H1 (cell line): ENCODE results near the gene SENP1. TPM values are rescaled to one million over a fixed set of nuclear protein-coding genes. Genes with fewer than 3 reads are reported as not detected.

Source experiments
- CTCF ChIA-PET: fragments of 300-600 bp; sonication (Branson Sonifier 250); formaldehyde crosslinking; loops from one replicate; lab custom pipeline; 2021; ENCODE audit not compliant: partially characterized antibody; lab: Charles Lee
- POLR2A ChIA-PET: fragments of 300-600 bp; sonication (Branson Sonifier 250); formaldehyde crosslinking; loops from one replicate; lab custom pipeline; 2021; ENCODE audit warnings: inconsistent platforms; ENCODE audit not compliant: partially characterized antibody; lab: Charles Lee
- DNase-seq, 2 experiments: peaks; one replicate each; pipeline versions ENCODE4 v3.0.0 to v3.0.0-alpha.2; 2010 to 2022; ENCODE audit warnings: low spot score in 2 of 2, low read depth in 1 of 2, mixed read lengths in 1 of 2
- FAIRE-seq: peaks from 2 replicates; lab custom pipeline; 2011; peaks lifted over from hg19 to GRCh38; lab: Jason Lieb, UNC
- H2AFZ ChIP-seq: 2 replicates; pipeline ENCODE4 v1.8.1; 2012; ENCODE audit warnings: low read length, inconsistent platforms
- H2AK5ac ChIP-seq: 2 replicates; pipeline ENCODE4 v1.6.1; 2013; ENCODE audit warnings: low read depth, low read length
- H2BK120ac ChIP-seq: replicated peaks from 2 replicates; pipeline ENCODE3; 2013; ENCODE audit warnings: low read depth, low read length, inconsistent platforms
- H2BK12ac ChIP-seq: 2 replicates; pipeline ENCODE4 v1.6.1; 2013; ENCODE audit warnings: low read depth, low read length
- H2BK15ac ChIP-seq: 2 replicates; pipeline ENCODE4 v1.6.1; 2013; ENCODE audit warnings: low read length
- H2BK20ac ChIP-seq: 2 replicates; pipeline ENCODE4 v1.6.1; 2013; ENCODE audit warnings: low read length
- H2BK5ac ChIP-seq: 2 replicates; pipeline ENCODE4 v1.6.1; 2013; ENCODE audit warnings: low read depth, low read length
- H3K14ac ChIP-seq: 2 replicates; pipeline ENCODE4 v1.6.1; 2013; ENCODE audit warnings: inconsistent platforms; ENCODE audit not compliant: insufficient read length
- H3K18ac ChIP-seq: 2 replicates; pipeline ENCODE4 v1.6.1; 2013; ENCODE audit warnings: low read length; ENCODE audit errors: extremely low read depth
- H3K23ac ChIP-seq: 2 replicates; pipeline ENCODE4 v1.6.1; 2013; ENCODE audit warnings: inconsistent platforms; ENCODE audit not compliant: insufficient read length
- H3K23me2 ChIP-seq: 2 replicates; pipeline ENCODE4 v1.6.1; 2013; ENCODE audit warnings: low read depth, low read length
- H3K27ac ChIP-seq: 2 replicates; pipeline ENCODE4 v1.6.1; 2011; ENCODE audit warnings: low read depth, low read length, inconsistent platforms
- H3K27me3 ChIP-seq, 4 experiments: replicated peaks in 1 of 4; 1 replicate in 1 of 4; 2 replicates in 3 of 4; pipeline versions ENCODE4 v1.6.1 to v1.8.1; 2011 to 2013; ENCODE audit warnings: low read length in 3 of 4, mild to moderate bottlenecking in 3 of 4, inconsistent platforms in 2 of 4, mixed read lengths in 2 of 4, moderate library complexity in 1 of 4; ENCODE audit not compliant: control insufficient read depth in 3 of 4, insufficient read depth in 3 of 4; ENCODE audit errors: extremely low read depth in 1 of 4
- H3K36me3 ChIP-seq, 4 experiments: 2 replicates each; pipeline versions ENCODE4 v1.6.1 to v1.8.1; 2011 to 2013; ENCODE audit warnings: mild to moderate bottlenecking in 4 of 4, low read length in 3 of 4, moderate library complexity in 2 of 4, control low read depth in 1 of 4, inconsistent platforms in 1 of 4; ENCODE audit not compliant: insufficient read depth in 4 of 4, control insufficient read depth in 2 of 4
- H3K4ac ChIP-seq: replicated peaks from 2 replicates; pipeline ENCODE3; 2013; ENCODE audit warnings: low read length, low read depth, mixed read lengths, inconsistent platforms; ENCODE audit not compliant: insufficient read length
- H3K4me1 ChIP-seq, 4 experiments: replicated peaks in 1 of 4; 1 replicate in 1 of 4; 2 replicates in 3 of 4; pipeline versions ENCODE4 v1.6.1 to v1.8.1; 2011 to 2013; ENCODE audit warnings: low read length in 3 of 4, inconsistent platforms in 2 of 4, mixed read lengths in 1 of 4; ENCODE audit not compliant: insufficient read depth in 4 of 4, control insufficient read depth in 3 of 4
- H3K4me2 ChIP-seq, 2 experiments: 2 replicates each; pipeline versions ENCODE4 v1.6.1 to v1.8.1; 2011 to 2013; ENCODE audit warnings: low read depth in 2 of 2, low read length in 2 of 2, control low read depth in 1 of 2, inconsistent platforms in 1 of 2, mild to moderate bottlenecking in 1 of 2; ENCODE audit not compliant: insufficient read depth in 1 of 2
- H3K4me3 ChIP-seq, 4 experiments: fragments of 200-600, 300-600 bp in 1 of 4; sonication (generic), shearing (Covaris generic), sonication (Bioruptor Twin) in 1 of 4; 2 replicates each; pipeline versions ENCODE4 v1.5.1 to v1.8.1; 2011 to 2016; ENCODE audit warnings: low read length in 4 of 4, low read depth in 3 of 4, control low read depth in 2 of 4, inconsistent platforms in 2 of 4, mild to moderate bottlenecking in 2 of 4, mixed read lengths in 1 of 4, moderate library complexity in 1 of 4; ENCODE audit not compliant: insufficient read depth in 2 of 4; ENCODE audit errors: extremely low read depth in 1 of 4
- H3K56ac ChIP-seq: replicated peaks from 2 replicates; pipeline ENCODE3; 2013; ENCODE audit warnings: low read depth, mild to moderate bottlenecking, mixed read lengths, low read length, inconsistent platforms; ENCODE audit not compliant: insufficient read length
- H3K79me1 ChIP-seq: 2 replicates; pipeline ENCODE4 v1.6.1; 2013; ENCODE audit warnings: low read depth, low read length, control low read depth
- H3K79me2 ChIP-seq, 2 experiments: 2 replicates each; pipeline versions ENCODE4 v1.6.1 to v1.8.1; 2012 to 2013; ENCODE audit warnings: low read length in 2 of 2, mild to moderate bottlenecking in 2 of 2, inconsistent platforms in 1 of 2; ENCODE audit not compliant: insufficient read depth in 2 of 2, control insufficient read depth in 1 of 2
- H3K9ac ChIP-seq, 4 experiments: replicated peaks in 1 of 4; 1 replicate in 1 of 4; 2 replicates in 3 of 4; pipeline versions ENCODE4 v1.6.1 to v1.8.1; 2011 to 2013; ENCODE audit warnings: low read depth in 3 of 4, low read length in 3 of 4, control low read depth in 2 of 4, mild to moderate bottlenecking in 2 of 4, moderate library complexity in 2 of 4, inconsistent platforms in 1 of 4; ENCODE audit errors: extremely low read depth in 1 of 4
- H3K9me3 ChIP-seq, 2 experiments: 2 replicates each; pipeline versions ENCODE4 v1.6.1 to v1.8.1; 2012 to 2013; ENCODE audit warnings: mild to moderate bottlenecking in 2 of 2, moderate library complexity in 2 of 2, control low read depth in 1 of 2, inconsistent platforms in 1 of 2, low read depth in 1 of 2, low read length in 1 of 2, mixed read lengths in 1 of 2; ENCODE audit not compliant: insufficient read depth in 2 of 2
- H4K20me1 ChIP-seq, 2 experiments: replicated peaks in 1 of 2; 2 replicates each; pipeline versions ENCODE3 to v1.8.1; 2011 to 2013; ENCODE audit warnings: inconsistent platforms in 2 of 2, low read length in 2 of 2, mild to moderate bottlenecking in 1 of 2; ENCODE audit not compliant: insufficient read depth in 2 of 2, control insufficient read depth in 1 of 2
- H4K5ac ChIP-seq: 2 replicates; pipeline ENCODE4 v1.6.1; 2013; ENCODE audit warnings: low read length, low read depth, mixed read lengths, inconsistent platforms; ENCODE audit not compliant: insufficient read length
- H4K8ac ChIP-seq: 2 replicates; pipeline ENCODE4 v1.8.0; 2013; ENCODE audit warnings: mild to moderate bottlenecking, moderate library complexity, low read length, inconsistent platforms; ENCODE audit not compliant: insufficient read depth; ENCODE audit errors: extremely low read depth
- H4K91ac ChIP-seq: replicated peaks from 2 replicates; pipeline ENCODE3; 2013; ENCODE audit warnings: low read length, mixed read lengths, inconsistent platforms; ENCODE audit not compliant: insufficient read length
- ATF2 ChIP-seq: IDR thresholded peaks from 2 replicates; pipeline ENCODE4 v1.6.1; 2012; ENCODE audit warnings: low read length, inconsistent platforms
- CBX5 ChIP-seq: fragments of 300-800, 300-1000 bp; sonication (generic); IDR thresholded peaks from 2 replicates; pipeline ENCODE4 v1.7.1; 2016; ENCODE audit warnings: antibody characterized with exemption, low read length, low read depth
- HDAC2 ChIP-seq, 2 experiments: fragments of 300-600 bp in 1 of 2; sonication (generic) in 1 of 2; IDR thresholded peaks; 2 replicates each; pipeline ENCODE4 v1.6.1; 2011 to 2012; ENCODE audit warnings: low read depth in 2 of 2, low read length in 2 of 2, mild to moderate bottlenecking in 2 of 2, moderate library complexity in 2 of 2, borderline replicate concordance in 1 of 2, inconsistent platforms in 1 of 2
- NANOG ChIP-seq: IDR thresholded peaks from 2 replicates; pipeline ENCODE4 v1.6.1; 2011; ENCODE audit warnings: low read length, low read depth, mild to moderate bottlenecking, inconsistent platforms; ENCODE audit not compliant: insufficient read depth, poor library complexity, severe bottlenecking
- POU5F1 ChIP-seq: IDR thresholded peaks from 2 replicates; pipeline ENCODE4 v1.6.1; 2011; ENCODE audit warnings: low read depth, mild to moderate bottlenecking, low read length, moderate library complexity
- SAP30 ChIP-seq: fragments of 300-600 bp; sonication (generic); IDR thresholded peaks from 2 replicates; pipeline ENCODE4 v1.7.1; 2012; ENCODE audit warnings: low read length, moderate library complexity, mild to moderate bottlenecking, inconsistent platforms; ENCODE audit not compliant: insufficient read depth, insufficient replicate concordance
- SIN3A ChIP-seq, 2 experiments: IDR thresholded peaks in 1 of 2; conservative IDR thresholded peaks in 1 of 2; 2 replicates each; pipeline ENCODE4 v1.6.1; 2011 to 2012; ENCODE audit warnings: low read length in 2 of 2, improper control_type of control experiment in 1 of 2, low read depth in 1 of 2, mild to moderate bottlenecking in 1 of 2
- SIX5 ChIP-seq: IDR thresholded peaks from 2 replicates; pipeline ENCODE4 v1.6.1; 2011; ENCODE audit warnings: mild to moderate bottlenecking, low read depth, low read length
- SUZ12 ChIP-seq: fragments of 200-600 bp; sonication (generic); IDR thresholded peaks from 2 replicates; pipeline ENCODE4 v1.6.1; 2012; ENCODE audit warnings: mild to moderate bottlenecking, inconsistent platforms, low read length, moderate library complexity, mixed read lengths
- TCF12 ChIP-seq: IDR thresholded peaks from 2 replicates; pipeline ENCODE4 v1.6.1; 2011; ENCODE audit warnings: low read depth, mild to moderate bottlenecking, low read length
- YY1 ChIP-seq: IDR thresholded peaks from 2 replicates; pipeline ENCODE4 v1.6.1; 2011; ENCODE audit warnings: low read depth, mild to moderate bottlenecking, low read length
- WGBS, 2 experiments: shearing (Covaris generic) in 1 of 2; methylation state at CpG; one replicate each; pipeline versions ENCODE4 v1.1.6 to v1.1.7; 2013 to 2015; ENCODE audit warnings: low lambda C conversion rate in 2 of 2, mixed read lengths in 2 of 2, inconsistent platforms in 1 of 2, low coverage in 1 of 2, missing lambda C conversion rate in 1 of 2; ENCODE audit not compliant: insufficient replicate concordance in 2 of 2, insufficient coverage in 1 of 2, insufficient read length in 1 of 2; ENCODE audit errors: extremely low coverage in 1 of 2, missing lambda C conversion rate in 1 of 2; 5-methylcytosine and 5-hydroxymethylcytosine counted together
- polyA plus RNA-seq, 7 experiments: library from polyadenylated mRNA; depleted of rRNA in 3 of 7; stranded (reverse) in 5 of 7; unstranded in 2 of 7; fragments of >200 nt in 5 of 7; fragments of 200-250 nt in 2 of 7; gene quantifications; 1 replicate in 5 of 7; 2 replicates in 1 of 7; 4 replicates in 1 of 7; pipeline versions ENCODE4 v1.2.1 to v1.2.3, GENCODE V29; 2011 to 2013; ENCODE audit warnings: missing spikeins in 2 of 7, mixed read lengths in 2 of 7
- total RNA-seq: library from RNA; stranded (reverse); fragmentation: NEBNext Ultra II Directional; extraction: Animal tissue kit (Norgen Biotek cat#: 25700); gene quantifications from 2 replicates; pipeline ENCODE4 v1.2.1, GENCODE V29; 2021

Gene SENP1
- total and polyA plus RNA-seq, 2 of the 8 experiments (the other 6 are each of a cell fraction or from before 2014, with no cell fraction given) = 14.2 to 31.5 TPM

GRCh38 chr12:48129376-48129775 lies 23.5 kb upstream of the SENP1 start:
- H3K36me3 ChIP-seq = peaks cover 13 to 91% (median 62%) of the 10 kb centered on the region in 4 experiments
- TF ChIP-seq TCF12 = no peak
- TF ChIP-seq SAP30 = no peak
- TF ChIP-seq YY1 = no peak
- no peak for TF ChIP-seq SIX5
- no peak for TF ChIP-seq CBX5
- TF ChIP-seq POU5F1 = no peak
- TF ChIP-seq SUZ12 = no peak
- no peak for TF ChIP-seq HDAC2 (IDR thresholded peaks at IDR 0.05; ENCODE audit: borderline replicate concordance in 1 of 2, low read depth in 2 of 2, low read length in 2 of 2)
- TF ChIP-seq ATF2 = no peak
- no peak for TF ChIP-seq SIN3A (conservative IDR thresholded peaks at IDR 0.05 in 1 of 2, IDR thresholded peaks at IDR 0.05 in 1 of 2; ENCODE audit: low read depth in 1 of 2, low read length in 2 of 2)
- no peak for TF ChIP-seq NANOG

More at GRCh38 chr12:48129376-48129775, 23.5 kb upstream of the SENP1 start:
- H3K4me1 ChIP-seq = no peaks in the 10 kb centered on the region
- no peak overlapping the region for H2BK15ac ChIP-seq
- no peak overlapping the region for H2AK5ac ChIP-seq
- H3K23me2 ChIP-seq = no peaks in the 10 kb centered on the region
- no peak overlapping the region for H4K8ac ChIP-seq
- FAIRE-seq (no peak), DNase-seq (no peak)
- no peak overlapping the region for H2BK20ac ChIP-seq
- no peak overlapping the region for H3K4me2 ChIP-seq
- WGBS, 2 experiments = 89% methylated on average over 1 of the region's 1 CpG; no CpG with 5 or more reads in 1 of the 2 experiments
- no peak overlapping the region for H3K14ac ChIP-seq
- H3K56ac ChIP-seq = no peak overlapping the region
- no peak overlapping the region for H2BK12ac ChIP-seq
- H3K79me1 ChIP-seq = no peaks in the 10 kb centered on the region
- peaks cover 0 to 5% of the 10 kb centered on the region in 2 experiments for H4K20me1 ChIP-seq
- H4K5ac ChIP-seq = no peak overlapping the region
- ChIA-PET POLR2A (interaction anchor here (1.0 kb wide), 1 partner anchor 16 kb away, joined by 3 read pairs; no protein-coding TSS in a partner anchor), CTCF (interaction anchor here (0.7 to 1.5 kb wide), 3 partner anchors 14 to 59 kb away, joined by 3 to 5 read pairs (median 3); no protein-coding TSS in a partner anchor)
- H3K18ac ChIP-seq = no peak overlapping the region
- H3K79me2 ChIP-seq = 0 out of 4 replicates have a peak, but pooled peaks cover 0 to 2% of the 10 kb centered on the region in 2 experiments
- no peak overlapping the region for H2AFZ ChIP-seq
- H4K91ac ChIP-seq = no peak overlapping the region
- no peak overlapping the region for H3K27ac ChIP-seq
- no peaks in the 10 kb centered on the region for H3K27me3 ChIP-seq
- H3K9ac ChIP-seq = no peak overlapping the region
- no peak overlapping the region for H2BK5ac ChIP-seq
- H3K23ac ChIP-seq = no peak overlapping the region
- H2BK120ac ChIP-seq = no peak overlapping the region
- H3K9me3 ChIP-seq = no peaks in the 10 kb centered on the region
- H3K4ac ChIP-seq = no peak overlapping the region
- no peak overlapping the region for H3K4me3 ChIP-seq
